AG09309 (cell line): Measurements from ENCODE around the gene NOXO1.

Source experiments
- DNase-seq: peaks from one replicate; pipeline ENCODE4 v3.0.0-alpha.2; 2010; ENCODE audit warnings: low read depth
- H3K4me3 ChIP-seq: 2 replicates; pipeline ENCODE4 v1.5.1; 2011; ENCODE audit warnings: mild to moderate bottlenecking, low read depth, low read length, moderate library complexity; ENCODE audit not compliant: control insufficient read depth
- TF ChIP-seq, protein P1 (sequence below): IDR thresholded peaks from 2 replicates; pipeline ENCODE4 v1.5.1; 2011; ENCODE audit warnings: mild to moderate bottlenecking, low read depth, low read length, inconsistent platforms; ENCODE audit not compliant: insufficient read depth, control insufficient read depth; ENCODE audit errors: missing control alignments

NOXO1 gene

DNA sequence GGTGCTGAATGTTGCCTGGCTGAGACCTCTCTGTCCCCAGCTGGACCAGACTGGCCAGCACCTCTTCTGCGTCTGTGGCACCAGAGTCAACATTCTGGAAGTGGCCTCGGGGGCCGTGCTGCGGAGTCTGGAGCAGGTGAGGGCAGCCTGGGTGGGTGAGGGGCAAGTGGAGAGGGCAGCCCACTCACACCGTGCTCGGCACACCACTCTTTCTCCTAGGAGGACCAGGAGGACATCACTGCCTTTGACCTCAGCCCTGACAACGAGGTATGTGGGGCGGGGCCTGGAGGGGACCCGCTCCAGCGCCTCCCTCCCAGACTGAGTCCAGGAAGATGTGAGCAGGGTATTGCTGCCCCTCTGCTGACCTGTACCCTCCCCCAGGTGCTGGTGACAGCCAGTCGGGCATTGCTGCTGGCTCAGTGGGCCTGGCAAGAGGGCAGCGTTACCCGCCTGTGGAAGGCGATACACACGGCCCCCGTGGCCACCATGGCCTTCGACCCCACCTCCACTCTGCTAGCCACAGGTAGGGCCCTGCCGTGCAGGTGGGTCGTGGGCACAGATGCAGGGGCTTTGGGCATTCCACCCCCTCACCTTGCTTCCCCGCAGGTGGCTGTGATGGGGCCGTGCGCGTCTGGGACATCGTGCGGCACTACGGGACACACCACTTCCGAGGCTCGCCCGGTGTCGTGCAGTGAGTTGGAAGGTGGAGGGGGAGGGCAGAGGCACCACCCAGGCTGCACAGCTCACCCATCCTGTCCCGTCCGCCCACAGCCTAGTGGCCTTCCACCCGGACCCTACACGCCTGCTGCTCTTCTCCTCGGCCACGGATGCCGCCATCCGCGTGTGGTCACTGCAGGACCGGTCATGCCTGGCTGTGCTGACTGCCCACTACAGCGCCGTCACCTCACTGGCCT, 6.9 kb downstream of the NOXO1 start:
- DNase-seq, result no peak
- TF ChIP-seq, protein P1, sequence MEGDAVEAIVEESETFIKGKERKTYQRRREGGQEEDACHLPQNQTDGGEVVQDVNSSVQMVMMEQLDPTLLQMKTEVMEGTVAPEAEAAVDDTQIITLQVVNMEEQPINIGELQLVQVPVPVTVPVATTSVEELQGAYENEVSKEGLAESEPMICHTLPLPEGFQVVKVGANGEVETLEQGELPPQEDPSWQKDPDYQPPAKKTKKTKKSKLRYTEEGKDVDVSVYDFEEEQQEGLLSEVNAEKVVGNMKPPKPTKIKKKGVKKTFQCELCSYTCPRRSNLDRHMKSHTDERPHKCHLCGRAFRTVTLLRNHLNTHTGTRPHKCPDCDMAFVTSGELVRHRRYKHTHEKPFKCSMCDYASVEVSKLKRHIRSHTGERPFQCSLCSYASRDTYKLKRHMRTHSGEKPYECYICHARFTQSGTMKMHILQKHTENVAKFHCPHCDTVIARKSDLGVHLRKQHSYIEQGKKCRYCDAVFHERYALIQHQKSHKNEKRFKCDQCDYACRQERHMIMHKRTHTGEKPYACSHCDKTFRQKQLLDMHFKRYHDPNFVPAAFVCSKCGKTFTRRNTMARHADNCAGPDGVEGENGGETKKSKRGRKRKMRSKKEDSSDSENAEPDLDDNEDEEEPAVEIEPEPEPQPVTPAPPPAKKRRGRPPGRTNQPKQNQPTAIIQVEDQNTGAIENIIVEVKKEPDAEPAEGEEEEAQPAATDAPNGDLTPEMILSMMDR, result no peak
- no peak overlapping the region for H3K4me3 ChIP-seq

DNA sequence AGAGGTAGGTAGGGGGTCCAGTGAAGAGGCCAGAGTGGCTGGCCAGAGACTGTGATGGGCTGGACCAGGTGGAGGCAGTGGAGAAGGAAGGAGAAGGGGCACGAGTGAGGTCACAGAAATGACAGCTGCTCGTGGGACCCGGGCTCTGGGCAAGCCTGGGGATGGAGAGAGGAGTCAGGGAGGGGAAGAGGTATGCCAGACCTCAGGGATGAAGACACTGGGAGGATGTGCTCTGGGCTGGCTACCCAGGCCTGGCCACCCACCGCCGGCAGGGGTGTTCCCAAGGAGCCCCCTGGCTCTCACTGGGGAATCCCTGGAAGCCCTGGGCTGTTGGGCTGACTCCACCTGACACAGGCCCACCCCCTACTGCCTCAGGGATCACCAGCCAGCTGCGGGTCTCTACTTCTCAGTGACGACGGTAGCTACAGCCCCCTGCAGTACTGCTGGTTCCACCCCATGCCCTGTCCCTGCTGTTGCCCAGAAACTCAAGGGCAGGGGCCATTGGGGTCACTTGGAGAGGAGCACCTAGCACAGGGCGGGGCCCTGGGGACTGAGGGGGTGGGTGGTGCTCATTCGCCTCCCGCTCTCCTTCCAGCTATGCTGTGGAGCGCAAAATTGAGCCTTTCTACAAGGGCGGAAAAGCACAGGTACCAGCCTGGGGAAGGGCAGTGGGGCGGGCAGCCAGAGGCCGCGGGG, 7.7 kb downstream of the NOXO1 start:
- TF ChIP-seq, protein P1, result no peak
- no peak overlapping the region for H3K4me3 ChIP-seq
- DNase-seq, result no peak

DNA sequence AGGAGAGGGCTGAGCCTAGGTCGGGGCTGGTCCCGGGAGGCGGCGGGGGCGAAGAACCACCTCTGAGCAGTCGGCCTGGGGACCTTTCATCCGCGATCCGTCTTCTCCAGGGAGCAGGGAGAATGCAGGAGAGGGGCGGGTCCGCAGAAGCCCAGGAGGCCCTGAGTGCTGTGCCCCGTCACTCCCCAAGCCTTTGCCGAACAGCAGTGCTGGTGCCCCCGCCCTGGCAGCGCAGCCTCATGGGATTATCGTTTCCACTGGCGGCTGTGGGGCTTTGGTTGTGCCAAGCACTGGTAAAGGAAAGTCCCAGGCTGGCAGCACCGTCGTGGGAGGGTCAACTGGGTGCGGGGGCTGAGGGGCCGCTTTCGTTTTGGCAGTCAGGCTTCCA, 8.8 kb downstream of the NOXO1 start:
- DNase-seq, result no peak

GRCh38 chr16:1971796-1972489, 9.3 kb downstream of the NOXO1 start, which contains the start of gene TBL3:
TBL3 (plus strand) TSS chr16:1972053; CDS start chr16:1972165, 112 bp downstream.
- TF ChIP-seq, protein P1, result no peak
- H3K4me3 ChIP-seq, result peak within 1 kb of the TSS; percentile 92
- DNase-seq, result peak; percentile 62

More for the DNA sequence above, 8.8 kb downstream of the NOXO1 start:
- peak overlapping the region; percentile 92 for H3K4me3 ChIP-seq
- TF ChIP-seq, protein P1, result no peak

DNA sequence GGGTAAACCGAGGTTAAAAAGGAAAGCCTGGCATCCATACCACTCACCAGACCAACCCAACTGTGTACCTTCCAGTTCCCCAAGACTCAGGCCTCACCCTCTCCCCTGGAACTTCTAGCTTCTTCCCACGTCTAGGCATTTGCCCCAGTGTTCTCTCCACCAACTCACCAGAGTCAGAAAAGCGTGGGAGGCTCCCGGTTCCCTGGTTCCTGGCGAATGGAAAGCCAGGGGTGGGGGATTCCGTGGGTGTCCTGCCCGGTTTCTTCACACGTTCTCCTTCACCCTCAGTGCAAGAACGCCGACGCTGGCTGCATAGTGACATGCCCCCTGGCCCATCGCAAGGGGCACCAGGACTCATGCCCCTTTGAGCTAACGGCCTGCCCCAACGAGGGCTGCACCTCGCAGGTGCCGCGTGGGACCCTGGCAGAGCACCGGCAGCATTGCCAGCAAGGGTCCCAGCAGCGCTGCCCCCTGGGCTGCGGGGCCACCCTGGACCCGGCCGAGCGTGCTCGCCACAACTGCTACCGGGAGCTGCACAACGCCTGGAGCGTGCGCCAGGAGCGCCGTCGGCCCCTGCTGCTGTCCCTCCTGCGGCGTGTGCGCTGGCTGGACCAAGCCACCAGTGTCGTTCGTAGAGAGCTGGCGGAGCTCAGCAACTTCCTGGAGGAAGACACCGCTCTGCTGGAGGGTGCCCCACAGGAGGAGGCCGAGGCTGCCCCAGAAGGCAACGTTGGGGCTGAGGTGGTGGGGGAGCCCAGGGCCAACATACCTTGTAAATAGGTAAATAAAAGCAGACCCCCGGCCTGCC, 12.9 kb downstream of the NOXO1 start:
- TF ChIP-seq, protein P1, result no peak

More for the DNA sequence above, 12.9 kb downstream of the NOXO1 start:
- no peak overlapping the region for H3K4me3 ChIP-seq
- no peak for DNase-seq
